Dermis microvascular lymphatic vessel endothelial cell (primary cell): Measurements from ENCODE around the gene CADM2. TPM values are rescaled to one million over a fixed set of nuclear protein-coding genes. Genes with fewer than 3 reads are reported as not detected.
A peak's percentile ranks its signal among the peaks of the same experiment; 100 is the strongest.
"Not testable (repeated sequence)": the region's sequence is repeated elsewhere in the genome, so short reads cannot be mapped to it uniquely, and the experiment has no call there.

Experiments used
- DNase-seq, 2 donors: peaks; one replicate each; pipeline versions ENCODE4 v3.0.0 to v3.0.0-alpha.2; 2010; ENCODE audit warnings: low read depth in 2 of 2
- total RNA-seq: library from RNA; depleted of rRNA; stranded (reverse); fragments of >200 nt; gene quantifications from 2 replicates; pipeline ENCODE4 v1.2.1, GENCODE V29; 2014

The CADM2 gene
- total RNA-seq: not detected in 2 replicates

DNA sequence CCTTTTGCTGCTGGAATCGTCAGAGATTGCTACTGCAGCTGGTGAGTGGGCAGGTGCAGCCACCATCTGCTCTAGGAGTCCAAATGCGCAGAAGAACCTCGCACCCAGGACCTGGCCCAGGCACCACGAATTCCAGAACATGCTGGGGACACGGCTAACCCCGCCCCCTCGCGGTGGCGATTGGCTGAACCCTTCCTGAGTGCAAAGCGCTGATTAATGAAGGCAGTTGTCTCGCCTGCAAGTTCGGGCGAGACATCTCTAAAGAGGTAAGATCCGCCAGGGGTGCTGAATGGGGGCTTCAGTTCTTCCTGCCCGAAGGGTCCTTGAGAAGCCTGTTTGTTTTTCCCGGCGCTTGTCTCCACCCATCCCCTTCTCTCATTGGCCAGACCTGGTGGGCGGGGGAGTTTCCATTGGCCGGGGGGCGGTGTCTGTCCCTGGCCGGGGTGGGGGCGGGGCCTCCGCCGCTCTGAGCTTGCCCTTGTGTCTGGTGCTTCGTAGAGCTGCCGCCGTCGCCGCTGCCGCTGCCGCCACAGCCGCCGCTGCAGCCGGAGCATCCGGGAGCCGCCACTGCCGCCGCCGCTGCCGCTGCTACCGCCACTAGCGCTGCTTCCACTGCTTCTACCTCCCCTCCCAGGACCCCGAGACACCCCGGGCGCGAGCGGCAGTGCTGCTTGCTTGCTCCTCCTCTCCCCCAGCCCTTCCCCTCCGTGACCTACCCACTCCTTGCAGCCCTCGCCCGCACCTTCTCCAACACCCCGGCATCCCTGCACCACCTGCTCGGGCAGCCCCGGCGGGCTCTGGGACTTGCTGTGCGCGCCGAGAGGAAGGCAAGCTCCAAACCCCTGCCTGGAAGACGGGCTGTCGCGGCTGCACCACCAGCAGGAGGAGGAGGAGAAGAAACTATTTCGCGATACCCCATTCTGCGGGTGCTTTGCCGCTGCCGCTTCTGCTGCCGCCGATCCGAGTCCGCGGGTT is at the start of gene CADM2:
TSS of gene CADM2 (plus strand) at position 495 of the 975 bp plus-strand sequence.
- peak; percentile 54 to 78 for DNase-seq

DNA sequence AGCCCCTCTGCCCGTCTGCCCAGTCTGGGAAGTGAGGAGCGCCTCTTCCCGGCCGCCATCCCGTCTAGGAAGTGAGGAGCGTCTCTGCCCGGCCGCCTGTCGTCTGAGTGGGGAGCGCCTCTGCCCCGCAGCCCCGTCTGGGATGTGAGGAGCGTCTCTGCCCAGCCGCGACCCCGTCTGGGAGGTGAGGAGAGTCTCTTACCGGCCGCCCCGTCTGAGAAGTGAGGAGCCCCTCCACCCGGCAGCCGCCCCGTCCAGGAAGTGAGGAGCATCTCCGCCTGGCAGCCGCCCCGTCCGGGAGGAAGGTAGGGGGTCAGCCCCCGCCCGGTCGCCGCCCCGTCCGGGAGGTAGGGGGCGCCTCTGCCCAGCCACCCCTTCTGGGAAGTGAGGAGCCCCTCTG is 40.2 kb upstream of the CADM2 start:
- not testable (repeated sequence) for DNase-seq

DNA sequence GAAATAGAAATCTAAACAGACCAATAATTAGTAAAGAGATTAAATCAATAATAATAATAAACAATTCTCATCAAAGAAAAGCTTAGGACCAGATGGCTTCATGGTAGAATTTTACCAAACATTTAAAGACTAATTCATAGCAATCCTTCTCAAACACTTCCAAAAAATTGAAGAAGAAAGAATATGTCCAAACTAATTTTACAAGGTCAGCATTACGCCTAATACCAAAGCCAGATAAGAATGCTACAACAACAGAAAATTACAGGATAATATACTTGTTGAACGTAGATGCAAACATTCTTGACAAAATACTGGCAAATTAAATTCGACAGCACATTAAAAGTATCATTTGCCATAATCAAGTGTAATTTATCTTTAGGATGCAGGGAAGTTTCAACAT is 36.1 kb upstream of the CADM2 start:
- DNase-seq: no peak

DNA sequence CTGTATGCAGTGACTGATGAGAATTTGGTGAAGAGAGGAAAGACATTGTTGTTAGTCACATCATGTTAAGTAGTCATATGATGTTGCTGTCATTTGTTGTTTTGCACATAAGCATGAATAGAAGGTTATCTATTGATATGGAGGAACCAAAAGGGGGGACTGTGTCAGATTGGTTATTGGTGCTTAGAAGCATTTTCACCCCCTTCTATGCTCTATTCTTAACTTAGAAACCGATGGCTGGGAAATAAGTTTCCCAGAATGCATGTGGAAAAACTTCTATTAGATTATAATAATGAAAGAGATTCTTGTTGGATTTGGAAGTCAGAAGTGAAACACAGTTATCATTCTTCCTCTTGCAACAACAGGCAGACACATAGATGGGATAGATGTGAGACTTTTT is 33.2 kb upstream of the CADM2 start:
- no peak for DNase-seq

DNA sequence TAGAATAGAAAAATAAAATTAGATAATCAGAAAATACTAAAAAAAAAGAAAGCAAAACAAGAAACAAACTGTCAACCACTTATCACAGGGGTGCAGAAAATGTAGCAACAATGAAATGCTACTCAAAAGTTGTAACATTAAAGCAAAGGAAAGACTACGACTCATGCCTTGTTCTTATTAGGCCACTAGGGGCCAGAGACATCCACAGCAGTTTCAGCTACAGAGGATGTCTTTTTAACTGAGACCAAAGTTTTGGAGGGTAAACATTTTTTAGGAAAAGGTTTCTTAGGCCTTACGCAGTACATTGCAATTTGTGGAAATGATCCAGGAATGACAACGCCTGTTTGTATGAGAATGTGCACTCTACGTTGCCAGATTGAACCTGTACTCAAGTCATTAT is 15.4 kb upstream of the CADM2 start:
- DNase-seq: no peak

DNA sequence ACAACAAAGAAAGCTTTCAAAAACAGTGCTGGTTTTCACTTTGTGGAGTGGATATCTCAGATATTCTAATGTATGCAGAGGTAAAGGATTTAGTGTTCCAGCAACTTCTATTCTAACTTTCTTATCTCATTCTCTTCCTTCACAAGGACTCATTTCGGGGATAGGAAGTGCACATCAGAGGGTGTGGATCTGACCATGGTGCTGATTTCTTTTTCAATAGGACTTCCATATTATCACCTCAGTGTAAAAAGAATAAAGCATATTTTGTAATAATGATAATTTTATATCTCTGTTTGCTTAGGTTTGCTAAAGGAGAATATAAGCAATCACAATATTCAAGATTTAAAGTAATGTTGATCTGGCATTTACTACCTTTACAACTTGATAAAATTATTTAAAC is 12.5 kb upstream of the CADM2 start:
- no peak for DNase-seq

DNA sequence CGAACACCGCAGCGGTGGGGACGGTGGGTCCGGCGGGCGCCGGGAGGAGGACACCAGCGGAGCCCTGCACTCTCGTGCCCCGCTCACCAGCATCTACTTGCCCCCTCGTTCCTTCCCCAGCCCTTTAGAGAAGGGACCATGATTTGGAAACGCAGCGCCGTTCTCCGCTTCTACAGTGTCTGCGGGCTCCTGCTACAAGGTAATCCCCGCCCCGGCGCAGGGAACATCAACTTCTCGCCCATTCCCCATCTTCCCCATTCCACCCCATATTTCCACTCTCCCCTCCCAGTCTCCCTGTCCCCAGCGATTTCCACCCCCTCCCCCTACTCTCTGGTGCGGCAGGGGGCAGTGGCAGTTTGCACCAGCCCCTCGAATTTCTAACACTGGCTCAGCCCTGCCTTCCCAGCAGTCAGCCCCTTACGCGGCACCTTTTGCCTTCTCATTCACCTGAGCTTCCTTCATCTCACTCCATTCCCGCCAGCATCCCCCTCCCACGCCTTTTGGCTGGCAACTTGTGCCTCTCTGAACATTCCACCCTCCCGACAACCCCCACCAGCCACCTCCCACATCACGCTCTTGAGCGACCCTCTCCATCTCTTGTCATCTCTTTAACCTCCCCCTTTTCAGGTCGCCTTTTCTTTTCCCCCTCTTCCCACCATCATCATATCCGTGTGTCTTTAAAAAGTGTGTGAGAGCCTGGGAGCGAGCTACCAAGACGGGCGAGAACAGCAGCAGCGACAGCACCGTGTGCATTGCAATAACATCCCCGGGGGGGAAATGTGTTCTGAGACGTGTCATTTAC is 882 bp downstream of the CADM2 start:
- no peak for DNase-seq

DNA sequence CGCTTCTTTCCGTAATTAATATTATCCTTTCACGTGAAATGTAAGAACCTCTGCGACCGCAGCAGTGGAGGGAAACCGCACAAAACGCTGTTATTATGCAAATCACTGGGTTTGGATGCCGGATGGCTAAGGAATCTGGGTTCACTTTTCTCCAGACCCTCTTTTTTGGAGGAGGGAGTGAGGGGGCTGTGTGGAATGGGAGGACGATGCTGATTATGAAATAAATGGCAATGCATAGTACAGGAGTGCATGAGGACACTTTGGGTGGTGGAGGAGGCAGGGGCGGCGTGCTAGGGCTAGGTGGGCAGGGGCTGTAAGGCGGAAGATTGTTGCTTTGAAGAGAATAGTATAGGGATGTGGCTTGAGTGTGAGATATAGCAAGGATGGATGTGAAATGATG is 1.8 kb downstream of the CADM2 start:
- no peak for DNase-seq

DNA sequence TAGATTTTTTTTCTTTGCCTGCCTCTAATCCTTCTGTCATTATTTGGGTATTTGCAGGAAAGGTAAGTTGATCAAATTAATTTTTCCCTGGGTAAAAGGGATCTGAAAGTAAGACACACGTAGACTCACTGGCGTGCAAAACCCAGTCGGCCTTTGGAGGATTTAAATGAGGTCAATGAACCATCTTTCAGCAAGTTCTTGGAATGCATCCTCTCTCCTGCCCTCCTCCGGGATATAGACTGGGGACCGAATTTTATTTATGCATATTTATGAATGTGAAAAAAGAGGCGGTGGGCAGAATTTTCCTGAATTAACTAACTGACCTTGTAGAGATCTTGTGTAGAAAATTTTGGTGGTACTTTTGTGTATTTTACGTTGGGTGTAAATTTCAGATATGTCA is 2.2 kb downstream of the CADM2 start:
- DNase-seq: no peak

DNA sequence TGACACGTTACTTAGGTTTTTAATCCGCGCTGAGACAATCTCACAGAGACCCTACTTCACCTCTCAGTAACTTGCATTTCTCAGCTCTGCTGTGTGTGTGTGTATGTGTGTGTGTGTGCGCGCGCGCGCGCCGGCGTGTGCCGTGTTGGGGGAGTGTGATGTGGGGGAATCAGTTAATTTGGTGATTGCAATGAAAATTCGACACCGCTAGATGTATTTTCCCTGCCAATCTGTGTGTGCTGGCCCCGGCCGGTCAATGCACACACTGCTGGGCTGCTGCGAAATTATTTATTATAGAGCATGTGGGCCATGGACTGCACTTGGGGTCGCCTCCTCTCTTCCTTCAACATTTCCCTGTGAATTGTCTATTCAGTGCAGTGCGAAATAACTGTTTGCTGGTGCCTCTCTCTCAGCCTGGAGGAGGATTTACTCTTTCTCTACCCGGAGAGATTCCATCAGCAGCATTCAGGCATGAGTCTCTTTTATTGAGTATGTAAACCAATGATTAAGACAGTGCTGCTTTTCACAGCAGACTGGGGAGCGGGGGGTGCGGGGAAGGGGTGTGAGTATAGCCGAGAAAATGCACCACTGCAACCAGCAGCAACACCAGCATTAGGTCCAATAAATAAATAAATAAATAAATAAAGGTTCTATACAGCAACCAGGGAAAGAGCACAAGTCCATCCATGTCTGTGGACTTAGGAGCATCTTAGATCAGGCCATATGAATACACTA is 2.9 kb downstream of the CADM2 start:
- no peak for DNase-seq

DNA sequence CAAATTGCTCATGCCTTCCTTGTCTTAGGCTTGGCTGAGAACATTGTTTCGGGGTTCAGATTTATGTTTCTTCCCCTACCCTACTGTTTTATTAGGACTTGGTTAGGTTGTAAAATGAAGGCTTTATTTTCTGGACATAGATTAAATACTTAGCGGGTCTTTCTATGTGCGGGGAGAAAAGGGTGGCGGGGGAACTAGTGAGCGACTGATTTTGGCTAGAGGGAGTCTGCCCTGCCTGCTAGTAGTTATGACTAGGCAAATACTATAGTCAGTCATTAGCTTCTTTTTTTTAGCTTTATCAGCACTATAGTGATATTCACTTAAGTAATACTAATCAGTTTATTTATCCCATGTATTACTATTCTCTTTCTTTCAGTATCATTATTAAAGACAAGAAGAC is 3.6 kb downstream of the CADM2 start:
- no peak for DNase-seq

DNA sequence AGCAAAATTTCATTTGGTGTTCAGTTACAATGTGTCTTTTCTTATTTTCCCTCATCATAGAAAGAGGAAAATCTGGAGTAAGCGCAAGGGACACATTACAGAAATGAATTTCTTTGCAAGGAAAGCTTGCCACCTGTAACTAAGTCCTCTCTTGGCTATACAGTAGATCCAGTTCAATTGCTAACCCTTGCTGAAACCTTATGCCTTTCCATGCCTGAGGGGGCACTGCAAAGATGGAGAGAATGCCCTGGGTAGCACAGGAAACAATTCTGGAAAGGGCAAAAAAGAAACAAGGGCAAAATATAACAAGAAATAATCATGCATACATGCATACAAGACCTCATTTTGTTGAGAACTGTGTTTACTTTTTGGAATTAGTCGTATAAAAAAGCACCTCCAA is 4.3 kb downstream of the CADM2 start:
- DNase-seq: no peak

DNA sequence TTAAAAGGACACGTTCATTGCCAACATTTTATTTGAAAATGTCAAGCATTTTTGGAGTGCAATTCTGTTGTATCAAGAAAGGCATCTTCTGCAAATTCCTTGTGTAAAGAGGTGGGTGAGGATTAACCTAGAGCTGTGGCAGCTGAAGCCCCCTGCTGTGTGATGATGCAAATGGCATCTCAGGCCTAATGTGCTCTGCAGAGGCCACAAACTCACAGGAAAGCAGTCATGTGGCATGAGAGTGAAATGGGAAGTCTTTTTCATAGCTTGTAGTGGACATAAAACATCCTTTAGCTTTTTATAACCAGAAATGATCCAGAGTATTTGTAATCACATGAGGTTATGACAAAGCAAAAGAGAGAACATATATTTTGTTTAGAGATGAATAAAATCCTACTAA is 6.4 kb downstream of the CADM2 start:
- DNase-seq: peak in 1 of 2 donors; percentile 3

DNA sequence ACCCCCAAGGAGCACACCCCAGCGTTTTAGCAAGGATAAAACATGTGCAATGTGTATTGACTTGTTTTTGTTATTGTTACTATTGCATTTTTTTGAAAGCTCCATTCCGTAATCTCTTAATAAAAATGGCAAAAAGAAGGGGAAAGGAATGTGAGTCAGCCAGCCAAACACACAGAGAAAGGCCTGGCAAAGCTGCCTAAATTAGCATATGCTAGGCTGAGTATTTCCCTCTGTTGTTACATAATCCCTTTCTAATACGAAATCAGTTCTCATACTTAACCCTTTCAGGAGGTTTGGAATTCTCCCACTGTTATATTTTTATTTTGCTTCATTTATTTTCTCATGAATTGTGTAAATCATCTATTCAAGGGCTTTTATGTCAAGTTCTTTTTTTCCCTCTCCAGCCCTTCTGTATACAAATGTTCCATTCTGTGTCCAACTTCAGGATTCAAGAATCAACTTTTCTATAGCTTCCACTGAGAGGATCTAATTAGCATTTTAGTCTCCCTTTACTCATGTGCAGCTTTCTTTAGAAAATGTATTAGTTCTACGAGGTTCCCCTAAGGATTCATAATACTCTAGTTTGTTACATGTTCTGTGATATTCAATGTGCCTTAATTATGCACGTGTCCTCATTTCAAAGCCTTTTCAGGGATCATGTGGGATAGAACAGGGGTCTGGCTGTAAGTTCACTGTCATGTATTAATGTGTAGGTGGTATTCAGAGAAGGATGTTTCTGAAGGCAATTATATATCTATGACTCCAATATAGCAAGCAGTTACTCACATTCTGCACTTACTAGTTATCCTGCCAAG is 9.2 kb downstream of the CADM2 start:
- no peak for DNase-seq

DNA sequence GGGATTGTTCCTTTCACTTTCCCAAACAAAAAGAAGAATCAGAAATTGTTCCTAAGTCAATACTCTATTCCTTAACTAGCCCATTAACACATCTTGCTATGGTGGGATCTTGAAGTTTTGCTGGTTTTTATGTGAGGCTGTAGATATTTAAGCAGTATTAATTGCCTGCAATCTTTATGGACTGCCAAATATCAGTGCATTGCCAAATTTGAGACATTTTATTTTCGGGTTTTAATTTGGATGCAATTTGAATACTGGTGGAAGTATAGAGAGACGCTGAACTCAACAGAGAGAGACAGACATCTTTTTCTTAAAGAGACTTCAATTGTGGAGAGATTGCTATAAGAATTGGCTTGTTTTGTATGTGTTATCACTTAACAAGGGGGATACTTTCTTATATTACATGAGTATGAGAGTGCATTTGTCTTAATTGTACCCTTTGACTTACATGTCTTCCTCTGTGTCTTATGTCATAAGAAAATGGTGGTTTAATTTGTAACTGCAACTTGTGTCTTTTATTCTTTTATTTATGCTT is 10.0 kb downstream of the CADM2 start:
- DNase-seq: no peak

DNA sequence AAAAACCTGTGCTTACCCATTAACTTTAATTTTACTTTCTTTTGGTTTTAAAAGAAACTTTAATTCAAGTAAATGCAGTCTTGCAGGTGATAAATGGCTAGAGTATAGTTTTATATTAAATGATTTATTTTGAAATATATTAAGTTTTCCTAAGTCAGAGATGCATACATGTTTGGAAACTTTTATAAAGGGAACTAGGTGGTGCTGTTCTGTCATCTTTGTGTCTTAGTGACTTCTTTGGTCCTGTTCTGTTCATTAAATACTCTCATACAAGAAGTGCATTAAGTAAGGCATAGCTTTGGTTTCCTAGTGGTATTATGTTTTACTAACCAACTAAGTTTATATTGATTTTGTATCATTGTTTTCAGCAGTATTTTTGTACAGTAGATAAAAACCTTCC is 15.6 kb downstream of the CADM2 start:
- no peak for DNase-seq

DNA sequence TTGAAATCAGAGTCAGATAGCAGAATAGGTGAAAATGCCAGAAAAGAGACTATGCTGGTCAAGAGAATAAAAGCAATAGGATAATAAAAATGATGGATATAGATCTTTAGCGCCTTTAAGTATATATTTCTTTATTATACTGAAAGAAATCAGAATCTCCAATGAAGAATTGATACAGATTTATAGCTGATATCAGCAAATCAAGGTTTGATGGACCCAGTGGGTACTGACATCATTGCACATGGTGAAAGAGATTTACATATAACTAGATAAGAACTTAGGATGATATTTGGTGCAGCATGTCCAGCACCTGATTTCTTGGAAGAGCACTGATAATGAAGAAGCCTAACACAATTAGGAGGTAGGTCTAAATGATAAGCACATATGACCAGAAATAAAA is 18.2 kb downstream of the CADM2 start:
- no peak for DNase-seq

DNA sequence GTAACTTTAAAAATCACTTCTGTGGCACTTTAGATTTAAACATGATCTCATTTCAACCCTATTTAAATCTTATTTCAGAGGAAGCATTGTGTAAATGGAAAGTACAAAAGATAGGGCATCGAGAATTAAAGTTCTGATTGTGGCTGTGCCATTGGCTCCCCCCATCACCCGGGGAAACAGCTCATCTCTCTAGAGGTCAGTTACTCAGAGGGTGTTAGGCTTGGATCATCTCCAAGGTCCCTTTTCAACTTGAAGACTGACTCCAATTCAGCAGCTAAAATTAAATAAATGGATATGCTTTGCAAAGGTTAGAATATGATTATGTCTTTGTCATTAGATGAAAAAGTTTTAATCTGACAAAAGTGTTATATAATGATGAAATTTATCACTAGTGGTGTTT is 20.1 kb downstream of the CADM2 start:
- no peak for DNase-seq

DNA sequence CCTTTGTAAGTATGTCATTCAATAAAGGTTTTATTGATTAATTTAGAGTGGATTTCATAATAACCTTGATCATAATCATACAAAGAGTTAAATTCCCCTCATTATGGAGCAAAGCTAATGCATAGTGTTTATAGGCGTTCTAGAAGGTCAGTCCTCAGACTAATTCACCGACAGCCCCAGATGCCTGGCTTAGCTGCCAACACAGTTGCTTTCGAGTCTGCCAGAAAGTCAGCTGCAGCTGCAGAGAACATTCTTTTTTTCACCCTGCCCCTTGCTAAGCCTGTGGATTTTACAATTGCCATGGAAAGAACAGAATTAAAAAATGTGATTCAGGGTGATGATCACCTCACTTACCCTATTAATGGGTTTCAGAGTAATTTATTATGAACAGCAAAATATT is 21.2 kb downstream of the CADM2 start:
- DNase-seq: no peak

DNA sequence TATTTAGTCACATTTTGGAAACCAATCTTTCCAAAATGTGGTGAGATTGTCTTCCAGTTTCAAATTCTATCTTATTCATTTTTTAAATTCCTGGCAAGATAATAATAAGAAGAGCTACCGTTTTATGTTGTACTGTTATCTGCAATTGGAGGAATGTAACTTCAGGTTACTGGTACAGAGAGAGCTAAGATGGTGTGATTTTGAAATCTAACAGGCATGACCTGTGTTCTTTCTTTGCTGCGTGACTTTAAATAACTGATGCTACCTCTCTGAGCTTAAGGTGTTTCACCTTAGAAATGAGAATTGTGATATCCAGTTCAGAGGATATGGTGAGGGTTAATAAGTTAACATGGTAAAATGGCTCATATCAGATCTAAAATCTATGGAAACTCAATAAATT is 21.7 kb downstream of the CADM2 start:
- DNase-seq: no peak

DNA sequence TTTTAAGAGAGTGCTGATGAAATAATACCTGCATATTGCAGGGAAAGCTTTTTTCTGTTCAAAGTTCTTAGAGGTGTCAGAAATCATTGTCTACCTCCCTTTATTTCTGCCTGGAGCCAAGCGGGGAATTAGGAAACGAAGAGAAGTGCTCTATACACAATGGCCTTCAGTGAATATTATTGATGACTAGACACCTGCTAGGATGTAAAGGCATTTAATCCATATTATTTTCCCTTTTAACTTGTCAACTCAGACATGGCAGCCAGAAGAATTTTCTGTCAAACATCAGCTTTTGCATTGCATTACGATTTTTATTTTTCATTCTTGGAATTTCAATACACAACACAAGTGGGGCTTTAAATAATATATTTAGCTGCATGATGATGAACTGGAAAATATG is 24.7 kb downstream of the CADM2 start:
- DNase-seq: no peak
